IgD-negative memory B cell (primary cell): ENCODE results near the gene SAP30L. TPM values are rescaled to one million over a fixed set of nuclear protein-coding genes. Genes with fewer than 3 reads are reported as not detected.

ENCODE experiments used
- H3K27ac Mint-ChIP-seq, 3 donors: one replicate each; pipeline ENCODE4 v1.8.0; 2020 to 2022; ENCODE audit warnings: mild to moderate bottlenecking in 3 of 3, mixed read lengths in 3 of 3, moderate library complexity in 1 of 3
- H3K27me3 Mint-ChIP-seq: one replicate; pipeline ENCODE4 v1.8.0; 2021; ENCODE audit warnings: mixed read lengths
- H3K36me3 Mint-ChIP-seq: one replicate; pipeline ENCODE4 v1.8.0; 2020; ENCODE audit warnings: mild to moderate bottlenecking, mixed read lengths
- H3K4me1 Mint-ChIP-seq, 3 donors: one replicate each; pipeline ENCODE4 v1.8.0; 2020 to 2022; ENCODE audit warnings: mixed read lengths in 3 of 3, mild to moderate bottlenecking in 1 of 3
- H3K4me3 Mint-ChIP-seq, 4 donors: one replicate each; pipeline ENCODE4 v1.8.0; 2020 to 2022; ENCODE audit warnings: mild to moderate bottlenecking in 4 of 4, mixed read lengths in 4 of 4, moderate library complexity in 3 of 4
- H3K9me3 Mint-ChIP-seq, 3 donors: one replicate each; pipeline ENCODE4 v1.8.0; 2020 to 2021; ENCODE audit warnings: mixed read lengths in 3 of 3, mild to moderate bottlenecking in 1 of 3
- polyA plus RNA-seq: library from polyadenylated mRNA; unstranded; fragments of 300-500 nt; fragmentation: Illumina TruSeq; gene quantifications from one replicate; pipeline ENCODE4 v1.2.3, GENCODE V29; 2021

The SAP30L gene
- polyA plus RNA-seq = 34.2 TPM

- Mint-ChIP-seq H3K9me3 (no peaks in the 10 kb centered on the region), H3K36me3 (peaks cover 8% of the 10 kb centered on the region), H3K27me3 (no peaks in the 10 kb centered on the region), H3K4me3 (peak within 1 kb of the TSS; percentile 99 to 100 (median 100)), H3K27ac (peak within 1 kb of the TSS; percentile 83 to 96 (median 94)), H3K4me1 (peaks cover 30 to 40% (median 38%) of the 10 kb centered on the region in 3 donors)
These were observed at the start of gene SAP30L for GRCh38 chr5:154445422-154446194. Gene SAP30L, plus strand, starts transcription at chr5:154445997. Its CDS starts 608 bp downstream, at chr5:154446605.

- H3K27ac Mint-ChIP-seq = peak overlapping the region; percentile 44 to 80 (median 67)
- no peaks in the 10 kb centered on the region for H3K9me3 Mint-ChIP-seq
- H3K36me3 Mint-ChIP-seq = peaks cover 7% of the 10 kb centered on the region
- peak overlapping the region in 3 of 4 donors; percentile 2 to 51 (median 34) for H3K4me3 Mint-ChIP-seq
- peaks cover 17 to 19% (median 18%) of the 10 kb centered on the region in 3 donors for H3K4me1 Mint-ChIP-seq
- no peaks in the 10 kb centered on the region for H3K27me3 Mint-ChIP-seq
These were observed 49.7 kb upstream of the SAP30L start for GRCh38 chr5:154396128-154396527.

GRCh38 chr5:154397652-154398406 is 48.0 kb upstream of the SAP30L start:
- Mint-ChIP-seq H3K36me3 (peaks cover 2% of the 10 kb centered on the region), H3K27ac (no peak overlapping the region), H3K4me1 (peaks cover 17 to 19% (median 18%) of the 10 kb centered on the region in 3 donors), H3K27me3 (no peaks in the 10 kb centered on the region), H3K4me3 (no peak overlapping the region), H3K9me3 (no peaks in the 10 kb centered on the region)

- Mint-ChIP-seq H3K4me3 (peak overlapping the region in 1 of 4 donors; percentile 22), H3K9me3 (no peaks in the 10 kb centered on the region), H3K27ac (peak overlapping the region in 1 of 3 donors; percentile 13), H3K4me1 (peaks cover 6 to 15% (median 7%) of the 10 kb centered on the region in 3 donors), H3K27me3 (no peaks in the 10 kb centered on the region), H3K36me3 (peaks cover 2% of the 10 kb centered on the region)
These were observed 45.1 kb upstream of the SAP30L start for GRCh38 chr5:154400678-154401077.

GRCh38 chr5:154401355-154401754 is 44.4 kb upstream of the SAP30L start:
- no peak overlapping the region for H3K4me3 Mint-ChIP-seq
- H3K27me3 Mint-ChIP-seq = no peaks in the 10 kb centered on the region
- peak overlapping the region in 1 of 3 donors; percentile 43 for H3K27ac Mint-ChIP-seq
- H3K9me3 Mint-ChIP-seq = no peaks in the 10 kb centered on the region
- H3K4me1 Mint-ChIP-seq = peaks cover 0 to 9% (median 3%) of the 10 kb centered on the region in 3 donors
- peaks cover 2% of the 10 kb centered on the region for H3K36me3 Mint-ChIP-seq

- Mint-ChIP-seq H3K4me1 (peaks cover 0 to 9% (median 3%) of the 10 kb centered on the region in 3 donors), H3K9me3 (no peaks in the 10 kb centered on the region), H3K36me3 (peaks cover 2% of the 10 kb centered on the region), H3K27ac (peak overlapping the region in 1 of 3 donors; percentile 43), H3K27me3 (no peaks in the 10 kb centered on the region), H3K4me3 (no peak overlapping the region)
These were observed 43.9 kb upstream of the SAP30L start for GRCh38 chr5:154401931-154402330.

- Mint-ChIP-seq H3K9me3 (no peaks in the 10 kb centered on the region), H3K27ac (no peak overlapping the region), H3K27me3 (no peaks in the 10 kb centered on the region), H3K36me3 (peaks cover 2% of the 10 kb centered on the region), H3K4me1 (peaks cover 0 to 9% (median 3%) of the 10 kb centered on the region in 3 donors), H3K4me3 (no peak overlapping the region)
These were observed 43.2 kb upstream of the SAP30L start for GRCh38 chr5:154402611-154403010.

GRCh38 chr5:154403234-154403633 is 42.6 kb upstream of the SAP30L start:
- peaks cover 0 to 9% (median 3%) of the 10 kb centered on the region in 3 donors for H3K4me1 Mint-ChIP-seq
- H3K27ac Mint-ChIP-seq = peak overlapping the region in 2 of 3 donors; percentile 65 to 71
- no peak overlapping the region for H3K4me3 Mint-ChIP-seq
- H3K36me3 Mint-ChIP-seq = peaks cover 2% of the 10 kb centered on the region
- H3K27me3 Mint-ChIP-seq = no peaks in the 10 kb centered on the region
- no peaks in the 10 kb centered on the region for H3K9me3 Mint-ChIP-seq

GRCh38 chr5:154403776-154404387 is 41.9 kb upstream of the SAP30L start:
- peaks cover 2% of the 10 kb centered on the region for H3K36me3 Mint-ChIP-seq
- no peaks in the 10 kb centered on the region for H3K27me3 Mint-ChIP-seq
- H3K4me1 Mint-ChIP-seq = peaks cover 0 to 8% (median 3%) of the 10 kb centered on the region in 3 donors
- H3K27ac Mint-ChIP-seq = peak overlapping the region in 1 of 3 donors; percentile 65
- H3K9me3 Mint-ChIP-seq = no peaks in the 10 kb centered on the region
- H3K4me3 Mint-ChIP-seq = no peak overlapping the region

- peaks cover 2% of the 10 kb centered on the region for H3K36me3 Mint-ChIP-seq
- H3K4me1 Mint-ChIP-seq = peaks cover 0 to 8% (median 3%) of the 10 kb centered on the region in 3 donors
- H3K27ac Mint-ChIP-seq = peak overlapping the region in 2 of 3 donors; percentile 1 to 73
- no peaks in the 10 kb centered on the region for H3K9me3 Mint-ChIP-seq
- peak overlapping the region in 3 of 4 donors; percentile 16 to 91 (median 73) for H3K4me3 Mint-ChIP-seq
- H3K27me3 Mint-ChIP-seq = no peaks in the 10 kb centered on the region
These were observed 40.6 kb upstream of the SAP30L start for GRCh38 chr5:154405078-154405792.

GRCh38 chr5:154406231-154406630 is 39.6 kb upstream of the SAP30L start:
- H3K36me3 Mint-ChIP-seq = no peaks in the 10 kb centered on the region
- peaks cover 0 to 8% (median 3%) of the 10 kb centered on the region in 3 donors for H3K4me1 Mint-ChIP-seq
- H3K27me3 Mint-ChIP-seq = no peaks in the 10 kb centered on the region
- H3K9me3 Mint-ChIP-seq = no peaks in the 10 kb centered on the region
- H3K4me3 Mint-ChIP-seq = no peak overlapping the region
- no peak overlapping the region for H3K27ac Mint-ChIP-seq

GRCh38 chr5:154406826-154407225 is 39.0 kb upstream of the SAP30L start:
- H3K27ac Mint-ChIP-seq = no peak overlapping the region
- no peaks in the 10 kb centered on the region for H3K36me3 Mint-ChIP-seq
- no peaks in the 10 kb centered on the region for H3K27me3 Mint-ChIP-seq
- H3K4me1 Mint-ChIP-seq = peaks cover 0 to 8% (median 3%) of the 10 kb centered on the region in 3 donors
- H3K4me3 Mint-ChIP-seq = no peak overlapping the region
- H3K9me3 Mint-ChIP-seq = no peaks in the 10 kb centered on the region

- Mint-ChIP-seq H3K4me3 (no peak overlapping the region), H3K4me1 (peaks cover 0 to 8% (median 7%) of the 10 kb centered on the region in 3 donors), H3K27ac (no peak overlapping the region), H3K27me3 (no peaks in the 10 kb centered on the region), H3K36me3 (no peaks in the 10 kb centered on the region), H3K9me3 (no peaks in the 10 kb centered on the region)
These were observed 37.0 kb upstream of the SAP30L start for GRCh38 chr5:154408811-154409210.

GRCh38 chr5:154409230-154409840 is 36.5 kb upstream of the SAP30L start:
- Mint-ChIP-seq H3K27ac (no peak overlapping the region), H3K9me3 (no peaks in the 10 kb centered on the region), H3K4me3 (no peak overlapping the region), H3K36me3 (no peaks in the 10 kb centered on the region), H3K4me1 (peaks cover 0 to 7% (median 7%) of the 10 kb centered on the region in 3 donors), H3K27me3 (no peaks in the 10 kb centered on the region)
